Transverse colon (tissue), 4 donors: ENCODE results near the gene HSDL2.

Source experiments
- EP300 ChIP-seq: sonication (generic); formaldehyde crosslinking; IDR thresholded peaks from one replicate; pipeline ENCODE4 v1.6.1; 2017; ENCODE audit warnings: antibody characterized with exemption, low read depth
- POLR2A ChIP-seq: fragments of 450-650 bp; IDR thresholded peaks from one replicate; pipeline ENCODE4 v1.6.1; 2016; ENCODE audit warnings: antibody characterized with exemption, mild to moderate bottlenecking, moderate library complexity
- POLR2AphosphoS5 ChIP-seq, 3 donors: sonication (generic); formaldehyde crosslinking; IDR thresholded peaks; one replicate each; pipeline ENCODE4 v1.6.1; 2016; ENCODE audit warnings: antibody characterized with exemption in 3 of 3
- TF ChIP-seq, protein P1 (sequence below), 5 experiments: fragments of 200-600 bp in 3 of 5; fragments of 450-650 bp in 2 of 5; sonication (generic) in 3 of 5; IDR thresholded peaks; 1 replicate in 2 of 5; 2 replicates in 3 of 5; pipeline ENCODE4 v1.5.1; 2016 to 2017; ENCODE audit warnings: antibody characterized with exemption in 5 of 5, inconsistent platforms in 3 of 5, mild to moderate bottlenecking in 2 of 5, moderate library complexity in 1 of 5

- TF ChIP-seq POLR2AphosphoS5 (IDR thresholded peaks at IDR 0.05) (no peak), EP300 (no peak), POLR2A (no peak)
- TF ChIP-seq, protein P1, sequence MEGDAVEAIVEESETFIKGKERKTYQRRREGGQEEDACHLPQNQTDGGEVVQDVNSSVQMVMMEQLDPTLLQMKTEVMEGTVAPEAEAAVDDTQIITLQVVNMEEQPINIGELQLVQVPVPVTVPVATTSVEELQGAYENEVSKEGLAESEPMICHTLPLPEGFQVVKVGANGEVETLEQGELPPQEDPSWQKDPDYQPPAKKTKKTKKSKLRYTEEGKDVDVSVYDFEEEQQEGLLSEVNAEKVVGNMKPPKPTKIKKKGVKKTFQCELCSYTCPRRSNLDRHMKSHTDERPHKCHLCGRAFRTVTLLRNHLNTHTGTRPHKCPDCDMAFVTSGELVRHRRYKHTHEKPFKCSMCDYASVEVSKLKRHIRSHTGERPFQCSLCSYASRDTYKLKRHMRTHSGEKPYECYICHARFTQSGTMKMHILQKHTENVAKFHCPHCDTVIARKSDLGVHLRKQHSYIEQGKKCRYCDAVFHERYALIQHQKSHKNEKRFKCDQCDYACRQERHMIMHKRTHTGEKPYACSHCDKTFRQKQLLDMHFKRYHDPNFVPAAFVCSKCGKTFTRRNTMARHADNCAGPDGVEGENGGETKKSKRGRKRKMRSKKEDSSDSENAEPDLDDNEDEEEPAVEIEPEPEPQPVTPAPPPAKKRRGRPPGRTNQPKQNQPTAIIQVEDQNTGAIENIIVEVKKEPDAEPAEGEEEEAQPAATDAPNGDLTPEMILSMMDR (IDR thresholded peaks at IDR 0.05): no peak
These were observed 23.8 kb downstream of the HSDL2 start for GRCh38 chr9:112403614-112404201.
